HL-60/S4 (cell line): Measurements from ENCODE around the gene RFPL4A.
"Not testable (repeated sequence)": the region's sequence is repeated elsewhere in the genome, so short reads cannot be mapped to it uniquely, and the experiment has no call there.

Source experiments
- in situ Hi-C: fragments of 300-500 bp; cut with MboI; formaldehyde crosslinking; loops from 2 replicates; pipeline ENCODE4 v1.14.3; 2022; ENCODE audit warnings: low sequenced_read_pairs

RFPL4A gene

DNA sequence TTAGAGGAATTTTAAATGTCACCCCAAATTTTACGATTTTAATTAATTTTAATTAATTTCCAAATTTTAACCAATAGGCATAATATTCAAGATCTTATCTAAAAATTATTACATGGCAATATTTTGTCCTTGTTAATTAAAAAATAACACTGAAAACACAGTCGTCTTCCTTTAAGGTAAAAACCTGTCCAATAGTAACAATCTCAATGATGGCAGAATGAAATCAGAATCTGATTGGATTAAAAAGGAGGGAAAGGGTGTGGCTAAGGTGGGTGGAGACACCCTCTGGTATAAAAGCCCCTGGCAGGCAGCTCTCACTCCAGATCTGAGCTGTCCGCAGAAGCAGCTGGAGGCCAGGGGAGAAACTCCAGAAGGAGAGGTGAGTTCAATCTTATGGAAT lies at the start of gene RFPL4A:
TSS of gene RFPL4A (plus strand) at position 301 of the 400 bp plus-strand sequence. CDS start 2,704 bp downstream, outside the sequence.
- in situ Hi-C loops: not testable (repeated sequence)

DNA sequence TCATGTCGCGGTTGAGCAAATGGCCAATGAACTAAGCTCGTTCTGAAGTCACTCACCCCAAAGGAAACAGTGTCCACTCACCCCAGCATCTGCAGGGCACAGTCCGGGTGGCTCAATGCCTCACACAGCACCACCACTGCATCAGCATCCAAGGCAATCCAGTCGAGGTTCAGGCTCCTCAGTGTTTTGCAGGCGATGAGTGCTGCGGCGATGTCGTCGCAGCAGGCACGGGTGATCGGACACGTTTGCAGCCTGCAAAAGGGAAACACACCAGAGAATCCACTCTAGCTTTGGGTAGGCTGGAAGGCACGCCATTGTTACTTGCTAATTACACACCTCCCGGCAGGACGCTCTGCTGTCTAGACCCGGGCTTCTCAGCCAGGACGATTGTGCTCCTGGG lies 47.2 kb upstream of the RFPL4A start:
- in situ Hi-C loops: no loop called here

DNA sequence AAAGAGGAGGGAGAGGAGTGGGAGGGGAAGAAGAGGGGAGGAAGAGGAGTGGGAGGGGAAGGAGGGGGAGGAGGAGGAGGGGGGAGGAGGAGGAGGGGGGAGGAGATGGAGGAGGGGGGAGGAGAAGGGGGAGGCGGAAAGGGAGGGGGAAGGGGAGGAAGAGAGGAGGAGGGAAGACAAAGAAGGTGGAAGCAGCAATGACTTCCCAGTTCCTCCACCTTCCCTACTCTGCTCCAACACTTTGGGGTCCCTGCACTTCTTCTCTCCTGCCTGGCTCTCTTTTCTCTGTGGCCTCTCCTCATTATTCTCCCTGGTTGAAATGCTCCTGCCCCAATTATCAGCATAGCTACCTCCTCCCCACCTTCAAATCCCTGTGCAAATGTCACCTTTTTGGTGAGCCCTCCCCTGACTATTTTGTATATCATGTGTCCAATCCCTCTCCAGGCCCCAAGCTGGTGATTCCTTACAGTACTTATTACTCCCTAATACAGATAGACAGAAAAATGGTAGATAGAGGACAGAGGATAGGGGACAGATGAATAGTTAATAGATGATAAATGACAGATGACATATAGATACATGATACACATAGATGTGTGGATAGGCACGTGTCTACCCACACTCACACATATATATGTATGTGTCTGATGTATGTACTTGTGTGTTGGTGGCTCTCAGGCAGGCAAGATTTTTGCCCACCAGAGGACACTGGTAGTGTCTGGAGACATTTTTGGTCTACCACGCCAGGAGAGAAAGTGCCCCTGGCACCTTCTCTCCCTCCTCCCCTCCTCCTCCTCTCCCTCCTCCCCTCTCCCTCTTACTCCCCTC lies 45.9 kb upstream of the RFPL4A start:
- in situ Hi-C loops: no loop called here

DNA sequence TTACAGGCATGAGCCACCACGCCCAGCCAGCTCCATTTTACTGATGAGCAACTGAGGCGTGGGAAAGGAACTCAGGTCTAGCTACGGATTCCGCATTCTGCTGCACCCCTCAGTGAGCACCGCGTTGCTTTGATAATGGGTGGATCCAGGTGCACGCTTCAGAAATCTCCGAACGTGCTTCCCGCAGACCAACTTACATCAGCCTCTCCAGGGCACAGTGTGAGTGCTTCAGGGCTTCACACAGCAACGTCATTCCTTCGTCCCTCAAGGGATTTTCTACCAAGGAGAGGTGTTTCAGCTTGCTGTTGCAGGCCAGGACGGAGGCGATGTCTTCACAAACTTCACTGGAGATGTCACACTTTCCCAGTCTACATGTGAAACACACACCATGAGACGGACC lies 42.4 kb upstream of the RFPL4A start:
- in situ Hi-C loops: no loop called here

DNA sequence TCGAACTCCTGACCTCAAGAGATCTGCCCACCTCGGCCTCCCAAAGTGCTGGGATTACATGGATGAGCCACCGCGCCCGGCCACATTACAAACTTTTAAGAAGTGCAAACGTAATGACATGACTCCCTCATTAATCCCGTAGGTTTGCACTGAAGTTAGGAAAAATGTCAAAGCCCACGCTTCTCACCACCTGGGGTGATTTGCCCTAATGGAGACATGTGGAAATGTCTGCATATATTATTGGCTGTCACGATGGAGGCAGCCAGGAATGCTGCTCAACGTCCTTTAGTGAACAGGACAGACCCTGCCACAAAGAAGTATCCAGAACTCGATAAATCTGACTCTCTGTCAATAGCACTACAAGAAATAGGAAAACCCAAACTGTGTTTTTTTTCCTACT lies 41.6 kb upstream of the RFPL4A start:
- in situ Hi-C loops: no loop called here

DNA sequence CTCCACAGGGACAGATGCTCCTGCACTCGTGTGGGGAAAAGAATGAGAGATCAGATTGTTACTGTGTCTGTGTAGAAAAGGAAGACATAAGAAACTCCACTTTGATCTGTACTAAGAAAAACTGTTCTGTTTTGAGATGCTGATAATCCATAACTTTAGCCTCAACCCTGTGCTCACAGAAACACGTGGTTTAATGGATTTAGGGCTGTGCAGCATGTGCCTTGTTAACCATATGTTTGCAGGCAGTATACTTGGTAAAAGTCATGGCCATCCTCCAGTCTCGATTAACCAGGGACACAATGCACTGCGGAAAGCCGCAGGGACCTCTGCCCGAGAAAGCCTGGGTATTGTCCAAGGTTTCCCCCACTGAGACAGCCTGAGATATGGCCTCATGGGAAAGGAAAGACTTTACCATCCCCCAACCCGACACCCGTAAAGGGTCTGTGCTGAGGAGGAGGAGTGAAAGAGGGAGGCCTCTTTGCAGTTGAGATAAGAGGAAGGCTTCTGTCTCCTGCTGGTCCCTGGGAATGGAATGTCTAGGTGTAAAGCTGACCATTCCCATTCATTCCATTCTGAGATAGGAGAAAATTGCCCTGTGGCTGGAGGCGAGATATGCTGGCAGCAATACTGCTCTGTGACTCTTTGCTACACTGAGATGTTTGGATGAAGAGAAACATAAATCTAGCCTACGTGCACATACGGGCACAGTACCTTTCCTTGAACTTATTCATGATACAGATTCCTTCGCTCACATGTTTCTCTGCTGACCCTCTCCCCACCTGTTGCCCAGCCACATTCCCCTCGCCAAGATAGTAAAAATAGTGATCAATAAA lies 40.8 kb upstream of the RFPL4A start:
- in situ Hi-C loops: not testable (repeated sequence)

DNA sequence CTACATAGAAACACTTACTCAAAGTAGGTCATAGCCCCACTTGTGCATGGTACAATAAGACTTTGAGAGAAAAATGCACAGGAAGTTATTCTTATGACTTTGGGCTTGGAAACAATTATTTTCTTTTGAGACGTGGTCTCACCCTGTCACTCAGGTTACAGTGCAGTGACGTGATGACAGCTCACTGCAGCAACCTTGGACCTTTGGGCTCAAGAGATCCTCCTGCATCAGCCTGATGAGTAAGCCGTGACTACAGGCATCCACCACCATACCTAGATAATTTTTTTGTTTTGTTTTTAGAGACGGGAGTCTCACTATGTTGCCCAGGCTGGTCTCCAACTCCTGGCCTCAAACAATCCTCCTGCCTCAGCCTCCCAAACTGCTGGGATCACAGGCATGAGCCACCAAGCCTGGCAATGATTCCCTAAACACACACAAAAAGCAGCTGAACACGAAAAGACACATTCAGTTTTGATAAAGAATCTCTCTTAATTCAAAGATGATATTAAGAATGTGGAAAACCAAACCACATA lies 38.6 kb upstream of the RFPL4A start:
- in situ Hi-C loops: no loop called here

DNA sequence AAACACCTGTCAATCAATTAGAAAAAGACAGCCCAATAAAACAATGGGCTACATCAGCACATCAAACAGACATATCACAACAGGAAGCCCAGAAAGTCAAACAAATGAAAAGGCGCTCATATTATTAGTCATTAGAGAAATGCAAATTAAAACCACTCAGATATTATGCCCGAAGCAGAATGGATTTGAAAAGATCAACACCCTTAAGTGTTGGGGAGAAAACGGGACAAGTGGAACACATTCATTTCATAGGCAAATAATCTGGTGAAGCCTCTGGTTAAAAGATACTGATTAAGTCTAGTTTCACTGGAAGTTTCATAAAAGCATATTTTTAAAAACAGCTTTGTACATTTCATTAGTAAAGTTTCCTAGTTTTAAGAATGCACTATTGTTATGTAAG lies 38.1 kb upstream of the RFPL4A start:
- in situ Hi-C loops: no loop called here

DNA sequence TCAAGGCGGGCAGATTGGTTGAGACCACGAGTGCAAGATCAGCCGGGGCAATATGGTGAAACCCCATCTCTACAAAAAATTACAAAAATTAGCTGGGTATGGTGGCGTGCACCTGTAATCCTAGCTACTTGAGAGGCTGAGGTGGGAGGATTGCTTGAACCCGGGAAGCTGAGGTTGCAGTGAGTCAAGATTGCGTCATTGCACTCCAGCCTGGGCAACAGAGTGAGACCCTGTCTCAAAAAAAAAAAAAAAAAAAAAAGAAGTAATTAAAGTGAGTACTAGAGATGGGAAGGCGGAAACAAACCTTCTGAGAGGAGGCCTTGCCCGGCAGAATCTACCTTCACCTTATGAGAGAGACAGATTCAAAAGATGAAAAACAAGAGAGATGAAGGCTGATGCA lies 35.4 kb upstream of the RFPL4A start:
- in situ Hi-C loops: no loop called here

DNA sequence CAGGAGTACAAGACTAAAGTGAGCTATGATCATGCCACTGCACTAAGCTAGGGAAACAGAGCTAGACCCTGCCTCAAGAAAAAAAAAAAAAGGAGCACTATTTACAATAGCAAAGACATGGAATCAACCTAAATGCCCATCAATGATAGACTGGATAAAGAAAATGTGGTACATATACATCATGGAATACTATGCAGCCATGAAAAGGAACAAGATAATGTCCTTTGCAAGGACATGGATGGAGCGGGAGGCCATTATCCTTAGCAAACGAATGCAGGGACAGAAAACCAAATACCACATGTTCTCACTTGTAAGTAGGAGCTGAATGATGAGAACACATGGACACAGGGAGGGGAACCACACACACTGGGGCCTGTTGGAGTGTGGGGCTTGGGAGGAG lies 28.5 kb upstream of the RFPL4A start:
- in situ Hi-C loops: not testable (repeated sequence)

DNA sequence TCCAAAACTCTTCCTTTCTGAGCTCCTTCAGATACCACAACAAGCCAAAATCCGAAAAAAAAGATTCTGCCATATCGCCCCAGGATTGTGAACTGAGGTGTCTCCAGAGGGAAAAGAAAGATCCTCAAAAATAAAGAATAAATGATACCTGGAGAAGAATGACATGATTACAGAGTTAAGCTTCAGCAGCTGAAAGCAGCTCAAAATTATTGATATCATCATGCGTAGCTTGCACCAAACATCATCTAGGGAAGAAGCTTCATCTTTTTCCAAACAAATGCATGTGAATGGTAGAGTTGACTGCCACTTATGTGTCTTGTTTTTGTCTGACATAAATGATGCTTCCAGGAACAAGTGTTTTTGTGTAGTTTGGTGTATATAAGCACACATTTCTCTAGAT lies 20.6 kb upstream of the RFPL4A start, which contains the start of gene NLRP9:
TSS of gene NLRP9 (minus strand) at position 101 of the 400 bp plus-strand sequence. CDS start at position 73, 28 bp downstream.
- in situ Hi-C loops: no loop called here

DNA sequence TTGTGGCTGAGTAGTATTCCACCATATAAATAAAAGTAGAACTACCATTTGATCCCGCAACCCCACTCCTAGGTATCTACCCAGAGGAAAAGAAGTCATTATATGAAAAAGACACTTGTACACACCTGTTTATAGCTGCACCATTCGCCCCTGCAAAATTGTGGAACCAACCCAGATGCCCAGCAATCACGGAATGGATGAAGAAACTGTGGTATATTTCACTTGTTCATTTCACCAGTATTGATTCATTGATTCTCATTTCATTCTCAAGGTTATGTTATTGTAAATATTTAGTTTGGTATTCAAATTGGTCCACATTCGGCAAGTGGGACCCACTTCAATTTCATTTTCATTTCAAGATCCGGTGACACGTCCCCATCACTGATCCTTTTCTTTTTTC lies 8.2 kb upstream of the RFPL4A start:
- in situ Hi-C loops: no loop called here

DNA sequence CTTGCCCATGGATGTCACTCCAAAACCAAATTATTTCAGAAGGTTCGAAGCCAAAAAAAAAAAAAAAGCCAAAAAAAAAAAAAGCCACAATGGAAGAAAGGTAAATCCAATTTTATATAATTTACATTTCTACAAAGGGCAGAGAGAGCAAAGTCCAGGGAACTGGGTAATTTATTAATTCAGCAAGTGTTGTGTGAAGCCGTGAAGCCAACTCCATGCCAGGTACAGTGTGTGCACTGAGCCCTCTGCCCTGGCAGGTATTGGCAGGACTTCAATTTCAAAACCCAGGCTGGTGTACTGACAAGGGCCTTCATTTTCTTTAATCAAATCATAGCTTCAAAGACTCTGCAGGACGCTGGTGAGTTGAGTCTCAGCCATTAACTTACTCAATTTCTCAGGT lies 5.5 kb upstream of the RFPL4A start:
- in situ Hi-C loops: no loop called here

DNA sequence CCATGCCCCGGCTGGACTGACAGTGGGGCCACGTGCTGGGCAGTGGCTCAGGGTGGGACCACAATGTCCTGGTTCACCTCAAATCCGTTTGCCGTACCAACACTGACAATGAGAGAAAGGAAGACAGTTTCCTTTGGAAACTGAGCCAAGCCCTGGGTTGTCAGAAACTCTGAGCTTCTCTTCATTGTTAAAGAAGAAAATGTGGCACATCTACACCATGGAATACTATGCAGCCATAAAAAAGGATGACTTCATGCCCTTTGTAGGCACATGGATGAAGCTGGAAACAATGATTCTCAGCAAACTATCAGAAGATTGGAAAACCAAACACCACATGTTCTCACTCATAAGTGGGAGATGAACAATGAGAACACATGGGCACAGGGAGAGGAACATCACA lies 2.1 kb upstream of the RFPL4A start:
- in situ Hi-C loops: not testable (repeated sequence)

DNA sequence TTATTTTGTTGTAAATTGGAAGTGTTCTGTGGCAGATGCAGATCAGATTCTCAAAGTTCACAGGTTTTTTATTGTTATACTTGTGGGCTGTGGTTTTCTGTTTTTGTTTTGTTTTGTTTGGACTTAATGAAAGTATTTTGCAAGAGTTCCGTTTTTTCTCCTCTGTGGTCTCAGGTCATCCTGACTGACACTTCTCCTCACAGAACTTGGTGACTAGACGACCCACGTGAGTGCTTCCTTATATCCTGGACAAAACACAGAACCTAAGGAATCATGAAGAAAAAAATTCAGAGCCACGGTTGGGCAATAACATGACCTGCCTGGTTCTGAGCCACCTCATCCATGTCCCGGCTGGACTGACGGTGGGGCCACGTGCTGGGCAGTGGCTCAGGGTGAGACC lies 7.6 kb downstream of the RFPL4A start:
- in situ Hi-C loops: no loop called here

DNA sequence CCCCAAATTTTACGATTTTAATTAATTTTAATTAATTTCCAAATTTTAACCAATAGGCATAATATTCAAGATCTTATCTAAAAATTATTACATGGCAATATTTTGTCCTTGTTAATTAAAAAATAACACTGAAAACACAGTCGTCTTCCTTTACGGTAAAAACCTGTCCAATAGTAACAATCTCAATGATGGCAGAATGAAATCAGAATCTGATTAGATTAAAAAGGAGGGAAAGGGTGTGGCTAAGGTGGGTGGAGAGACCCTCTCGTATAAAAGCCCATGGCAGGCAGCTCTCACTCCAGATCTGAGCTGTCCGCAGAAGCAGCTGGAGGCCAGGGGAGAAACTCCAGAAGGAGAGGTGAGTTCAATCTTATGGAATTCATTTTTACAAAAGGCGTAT lies 9.9 kb downstream of the RFPL4A start, which contains the start of gene RFPL4AL1:
TSS of gene RFPL4AL1 (plus strand) at position 301 of the 400 bp plus-strand sequence. CDS start 2,687 bp downstream, outside the sequence.
- in situ Hi-C loops: not testable (repeated sequence)

DNA sequence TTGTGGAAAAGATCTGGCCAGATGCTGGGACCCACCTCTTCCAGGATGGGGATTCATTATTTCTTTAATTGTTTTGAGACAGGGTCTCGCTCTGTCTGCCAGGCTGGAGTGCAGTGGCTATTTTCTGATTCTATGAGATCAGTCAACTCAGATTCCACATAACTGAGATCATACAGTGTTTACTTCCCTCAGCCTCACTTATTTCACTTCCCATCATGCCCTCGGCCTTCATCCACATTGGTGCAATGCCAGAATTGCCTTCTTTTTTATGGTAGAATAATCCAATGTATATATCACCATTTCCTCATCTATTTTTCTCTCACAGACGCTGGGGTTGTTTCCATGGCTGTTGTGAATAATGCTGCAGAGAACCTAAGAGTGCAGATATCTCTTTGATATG lies 10.7 kb downstream of the RFPL4A start:
- in situ Hi-C loops: not testable (repeated sequence)

DNA sequence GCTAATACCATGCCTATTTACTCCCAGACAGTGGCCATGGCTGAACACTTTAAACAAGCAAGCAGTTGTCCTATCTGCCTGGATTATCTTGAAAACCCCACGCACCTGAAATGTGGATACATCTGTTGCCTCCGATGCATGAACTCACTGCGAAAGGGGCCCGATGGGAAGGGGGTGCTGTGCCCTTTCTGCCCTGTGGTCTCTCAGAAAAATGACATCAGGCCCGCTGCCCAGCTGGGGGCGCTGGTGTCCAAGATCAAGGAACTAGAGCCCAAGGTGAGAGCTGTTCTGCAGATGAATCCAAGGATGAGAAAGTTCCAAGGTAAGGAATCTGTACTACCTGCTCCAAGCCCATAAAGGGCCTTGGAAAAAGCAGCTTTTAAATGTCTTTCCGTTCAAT lies 18.6 kb downstream of the RFPL4A start:
- in situ Hi-C loops: no loop called here

DNA sequence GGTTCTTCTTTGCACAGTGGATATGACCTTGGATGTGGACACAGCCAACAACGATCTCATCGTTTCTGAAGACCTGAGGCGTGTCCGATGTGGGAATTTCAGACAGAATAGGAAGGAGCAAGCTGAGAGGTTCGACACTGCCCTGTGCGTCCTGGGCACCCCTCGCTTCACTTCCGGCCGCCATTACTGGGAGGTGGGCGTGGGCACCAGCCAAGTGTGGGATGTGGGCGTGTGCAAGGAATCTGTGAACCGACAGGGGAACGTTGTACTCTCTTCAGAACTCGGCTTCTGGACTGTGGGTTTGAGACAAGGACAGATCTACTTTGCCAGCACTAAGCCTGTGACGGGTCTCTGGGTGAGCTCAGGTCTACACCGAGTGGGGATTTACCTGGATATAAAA lies 19.4 kb downstream of the RFPL4A start:
- in situ Hi-C loops: no loop called here

DNA sequence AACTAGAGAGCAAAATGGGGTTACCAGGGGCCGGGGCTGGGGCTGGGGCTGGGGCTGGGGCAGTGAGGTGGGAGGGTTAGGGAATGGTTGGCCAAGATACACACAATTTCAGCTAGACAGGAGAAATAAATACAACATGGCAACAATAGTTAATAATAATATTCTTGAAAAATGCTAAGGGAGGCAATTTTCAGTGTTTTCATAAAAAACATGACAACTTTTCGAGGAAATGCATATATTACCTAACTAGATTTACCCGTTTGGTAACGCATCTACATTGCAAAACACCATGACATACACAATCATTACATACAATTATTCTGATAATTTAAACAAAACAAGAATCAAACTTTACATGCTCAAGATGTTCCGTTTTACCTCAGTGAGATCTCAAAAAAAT lies 22.2 kb downstream of the RFPL4A start:
- in situ Hi-C loops: no loop called here

DNA sequence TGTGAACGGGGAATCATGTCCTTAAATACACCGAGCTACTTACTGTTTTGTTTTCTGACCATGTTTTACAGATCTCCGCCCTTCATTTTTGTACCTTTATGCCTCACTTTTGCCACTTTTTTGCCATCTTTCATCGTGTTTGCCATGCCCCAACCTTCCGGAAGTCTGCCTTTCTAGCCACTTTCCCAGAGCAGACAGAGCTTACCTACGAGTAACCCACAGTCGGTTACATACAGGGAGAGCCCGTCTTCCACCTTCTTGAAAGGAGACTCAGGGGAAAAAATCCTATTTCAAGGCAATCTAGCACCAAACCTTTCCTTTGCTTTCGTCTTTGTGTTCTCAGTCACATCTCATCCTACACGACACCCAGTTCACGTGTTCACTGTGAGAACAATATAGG lies 36.1 kb downstream of the RFPL4A start:
- in situ Hi-C loops: no loop called here

DNA sequence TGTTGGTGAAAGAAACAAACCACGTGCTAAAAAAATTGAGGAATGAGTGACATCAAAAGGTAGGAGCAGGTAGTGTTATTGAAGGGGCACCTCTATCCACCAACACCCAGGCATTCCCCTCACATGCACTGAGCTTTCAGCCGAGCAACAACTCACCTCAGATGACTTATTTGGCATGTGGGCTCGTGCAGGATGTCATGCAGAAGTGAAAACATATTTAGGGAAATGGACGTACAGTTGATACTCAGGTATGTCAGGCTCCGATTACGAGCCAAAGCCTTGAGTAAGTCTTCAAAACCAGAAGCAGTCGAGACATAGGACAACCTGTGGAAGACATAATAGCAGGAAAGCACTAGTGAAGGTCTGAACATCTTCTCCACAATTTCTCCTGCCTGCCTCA lies 42.5 kb downstream of the RFPL4A start:
- in situ Hi-C loops: no loop called here
